A549 treated with AZD9567 at 1 μM for 4 hours (cell line): ENCODE data around the gene TRIM38. TPM values are rescaled to one million over a fixed set of nuclear protein-coding genes. Genes with fewer than 3 reads are reported as not detected.

Experiments
- total RNA-seq: library from RNA; stranded (reverse); fragments of 200-300 nt; extraction: Qiagen RNA extraction; gene quantifications from 5 replicates; pipeline ENCODE4 v1.2.3, GENCODE V29; 2022; ENCODE audit not compliant: insufficient read depth

The TRIM38 gene
- total RNA-seq: 1.3 to 1.7 TPM (median 1.5 TPM) in 5 replicates

GRCh38 chr6:25962149-25963127 is at the start of gene TRIM38:
TRIM38 (plus strand) TSS chr6:25962802; CDS start chr6:25966523, 3,721 bp downstream.

DNA sequence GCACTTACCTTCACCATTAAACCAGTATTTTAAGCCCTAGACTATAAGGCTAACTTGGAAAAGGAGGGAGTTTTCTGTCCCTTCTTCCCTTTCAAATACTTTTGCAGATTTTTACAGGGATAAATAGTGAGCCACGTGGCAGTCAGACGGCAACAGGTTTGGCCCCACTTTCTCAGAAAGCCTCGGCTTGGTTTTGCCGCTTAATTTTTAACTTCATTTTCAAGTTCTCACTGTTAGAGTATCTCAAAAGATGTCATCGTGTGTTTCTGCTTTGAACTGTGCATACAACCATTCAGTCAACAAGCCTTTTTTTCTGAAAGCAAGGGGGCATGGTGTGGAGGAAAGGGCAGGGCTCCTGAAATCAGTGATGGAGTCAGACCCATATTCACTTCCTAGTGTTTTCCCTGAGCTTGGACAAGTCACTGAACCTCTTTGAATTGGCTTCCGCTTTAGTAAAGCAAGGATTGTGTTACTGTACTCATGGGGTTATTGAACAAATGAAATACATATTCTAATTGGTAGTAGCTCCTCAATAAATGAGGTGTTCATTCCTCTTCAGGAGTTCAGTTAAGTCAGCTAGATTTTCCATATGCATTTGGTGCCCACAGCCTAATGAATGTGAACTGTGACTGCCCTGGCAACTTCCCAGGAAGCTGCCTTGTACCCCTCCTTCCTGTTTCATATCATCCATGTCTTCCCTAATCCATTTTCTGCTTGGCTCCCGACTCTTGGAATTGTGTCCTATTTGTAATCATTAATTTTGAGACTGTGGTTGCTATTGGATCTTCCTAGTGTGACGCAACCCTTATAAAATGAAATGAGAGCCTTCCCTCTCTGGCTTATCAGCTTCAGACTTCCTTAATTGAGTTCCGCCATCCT is 31.8 kb upstream of the TRIM38 start, which contains the start of gene SLC17A2:
TSS of gene SLC17A2 (minus strand) at position 160 of the 879 bp plus-strand sequence. CDS start 4,895 bp downstream, outside the sequence.

Other genes with a start within 250 kb of the TRIM38 start
- gene SLC17A4, start 208.1 kb upstream of the TRIM38 start, total RNA-seq: not detected in 5 replicates
- gene SLC17A1, start 130.8 kb upstream of the TRIM38 start, total RNA-seq: not detected in 5 replicates
- gene SLC17A3, start 88.6 kb upstream of the TRIM38 start, total RNA-seq: 0.89 to 1.0 TPM (median 0.98 TPM) in 4 of 5 replicates, not detected in the other
- not detected in 5 replicates for gene SLC17A2, start 32.1 kb upstream of the TRIM38 start, total RNA-seq
- gene HFE, start 124.6 kb downstream of the TRIM38 start, total RNA-seq: 10.3 to 15.0 TPM (median 12.6 TPM) in 5 replicates